Spleen (tissue), 7 donors: ENCODE measurements around the gene XRCC1.
A peak's percentile ranks its signal among the peaks of the same experiment; 100 is the strongest.

Experiments used
- CTCF ChIP-seq, 11 experiments: fragments of 200-600 bp in 7 of 11; fragments of 450-650 bp in 4 of 11; sonication (generic) in 4 of 11; IDR thresholded peaks in 8 of 11; conservative IDR thresholded peaks in 3 of 11; 1 replicate in 7 of 11; 2 replicates in 4 of 11; pipeline versions ENCODE4 v1.4.0 to v1.8.0; 2016 to 2021; ENCODE audit warnings: antibody characterized with exemption in 11 of 11, inconsistent platforms in 4 of 11, mild to moderate bottlenecking in 1 of 11
- POLR2A ChIP-seq, 3 donors: fragments of 450-650 bp; IDR thresholded peaks; one replicate each; pipeline ENCODE4 v1.5.1; 2017; ENCODE audit warnings: antibody characterized with exemption in 3 of 3, mild to moderate bottlenecking in 1 of 3
- POLR2AphosphoS5 ChIP-seq, 3 donors: sonication (generic); formaldehyde crosslinking; IDR thresholded peaks; one replicate each; pipeline ENCODE4 v1.5.1; 2017; ENCODE audit warnings: antibody characterized with exemption in 3 of 3
- donor health status: DM: no; HTN: no; CAD: no; lungs with moderate emphysema.
- donor health status: DM: no; HTN: no; CAD: no.
- donor health status: DM: no; HTN: no; CAD: no.

GRCh38 chr19:43526884-43527859 lies 48.2 kb downstream of the XRCC1 start, which contains the start of gene ETHE1:
- peak; percentile 89 to 95 (median 92) for TF ChIP-seq POLR2AphosphoS5 (IDR thresholded peaks at IDR 0.05)
- TF ChIP-seq CTCF (IDR thresholded peaks at IDR 0.05 in 8 of 11, conservative IDR thresholded peaks at IDR 0.05 in 3 of 11): no peak
- peak in 2 of 3 donors; percentile 30 to 77 for TF ChIP-seq POLR2A (IDR thresholded peaks at IDR 0.05)
